ENCODE measurements around the gene HOXC10.

Gene HOXC10

DNA sequence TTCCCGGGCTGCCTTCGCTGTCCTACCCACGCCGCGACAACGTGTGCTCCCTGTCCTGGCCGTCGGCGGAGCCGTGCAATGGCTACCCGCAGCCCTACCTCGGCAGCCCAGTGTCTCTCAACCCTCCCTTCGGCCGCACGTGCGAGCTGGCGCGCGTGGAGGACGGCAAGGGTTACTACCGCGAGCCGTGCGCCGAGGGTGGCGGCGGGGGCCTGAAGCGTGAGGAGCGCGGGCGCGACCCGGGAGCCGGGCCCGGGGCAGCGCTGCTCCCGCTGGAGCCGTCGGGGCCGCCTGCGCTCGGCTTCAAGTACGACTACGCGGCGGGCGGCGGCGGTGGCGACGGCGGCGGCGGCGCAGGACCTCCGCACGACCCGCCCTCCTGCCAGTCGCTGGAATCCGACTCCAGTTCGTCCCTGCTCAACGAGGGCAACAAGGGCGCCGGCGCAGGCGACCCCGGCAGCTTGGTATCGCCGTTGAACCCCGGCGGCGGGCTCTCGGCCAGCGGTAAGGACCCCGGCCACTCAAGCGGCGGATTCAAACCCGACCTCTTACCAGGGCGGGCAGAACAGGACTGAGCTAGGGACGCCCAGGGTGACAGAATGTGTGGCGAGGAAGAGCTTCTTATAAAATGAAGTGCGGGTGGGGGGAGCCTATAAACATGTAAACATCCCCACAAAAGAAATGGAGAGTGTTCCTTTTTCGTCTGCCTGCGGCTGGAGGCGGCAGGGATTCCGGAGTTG is 29.7 kb upstream of the HOXC10 start:
- Mint-ChIP-seq H3K9me3 (no peaks in the 10 kb centered on the region), H3K4me1 (ENCODE audit: low read depth) (peaks cover 11% of the 10 kb centered on the region), H3K36me3 (ENCODE audit: low read depth) (peaks cover 5% of the 10 kb centered on the region), H3K27me3 (ENCODE audit: low read depth) (peaks cover 96% of the 10 kb centered on the region), H3K4me3 (no peak overlapping the region), H3K27ac (no peak overlapping the region)

DNA sequence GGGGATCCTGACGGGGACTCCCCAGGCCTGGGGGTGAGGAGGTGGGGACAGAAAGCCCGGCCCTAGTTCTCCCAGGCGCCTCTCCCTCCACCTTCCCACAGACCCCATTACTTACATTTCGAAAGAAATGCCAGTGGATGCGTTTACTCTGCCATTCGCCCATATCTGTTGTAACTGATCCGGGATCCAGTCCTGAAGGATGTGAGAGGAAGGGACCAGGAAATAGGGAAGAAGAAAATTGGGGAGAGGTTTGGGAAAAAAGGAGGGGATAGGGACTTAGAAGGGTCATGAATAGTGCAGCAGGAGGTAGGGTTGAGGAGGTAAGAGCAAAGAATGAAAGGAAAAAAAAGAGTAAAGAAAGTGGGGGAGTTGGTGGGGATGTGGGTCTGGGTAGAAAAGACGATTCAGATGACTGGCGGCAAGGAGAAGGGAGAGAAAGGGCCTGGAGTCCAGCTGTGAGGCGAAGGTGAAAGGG is 29.1 kb upstream of the HOXC10 start:
- no peak overlapping the region for H3K4me3 Mint-ChIP-seq
- no peaks in the 10 kb centered on the region for H3K9me3 Mint-ChIP-seq
- H3K4me1 Mint-ChIP-seq (ENCODE audit: low read depth) = peaks cover 14% of the 10 kb centered on the region
- peak overlapping the region; percentile 57 for H3K27ac Mint-ChIP-seq
- H3K36me3 Mint-ChIP-seq (ENCODE audit: low read depth) = peaks cover 7% of the 10 kb centered on the region
- peaks cover 95% of the 10 kb centered on the region for H3K27me3 Mint-ChIP-seq (ENCODE audit: low read depth)

DNA sequence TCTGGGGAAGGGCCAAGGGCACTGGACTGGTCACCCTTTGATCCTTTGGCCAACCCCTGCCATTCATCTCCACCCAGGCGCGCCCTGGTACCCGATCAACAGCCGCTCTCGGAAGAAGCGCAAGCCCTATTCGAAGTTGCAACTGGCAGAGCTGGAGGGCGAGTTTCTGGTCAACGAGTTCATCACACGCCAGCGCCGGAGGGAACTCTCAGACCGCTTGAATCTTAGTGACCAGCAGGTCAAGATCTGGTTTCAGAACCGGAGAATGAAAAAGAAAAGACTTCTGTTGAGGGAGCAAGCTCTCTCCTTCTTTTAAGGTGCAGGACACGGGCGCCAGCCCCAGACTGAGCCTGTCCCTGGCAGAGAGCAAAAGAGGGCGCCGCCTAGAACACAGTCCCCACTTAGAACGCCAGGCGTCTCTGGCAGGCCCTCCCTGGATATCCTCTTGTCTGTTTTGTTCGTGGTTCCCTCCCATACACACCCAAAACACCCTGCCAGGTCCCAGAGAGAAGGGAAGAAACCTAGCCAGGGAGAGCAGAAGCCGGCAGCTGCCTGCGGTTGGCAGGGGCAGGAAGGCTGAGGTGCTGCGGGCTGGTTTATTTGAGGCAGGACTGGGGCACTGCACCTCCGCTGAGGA is 28.6 kb upstream of the HOXC10 start:
- peaks cover 91% of the 10 kb centered on the region for H3K27me3 Mint-ChIP-seq (ENCODE audit: low read depth)
- H3K27ac Mint-ChIP-seq = peak overlapping the region; percentile 57
- no peaks in the 10 kb centered on the region for H3K9me3 Mint-ChIP-seq
- peaks cover 7% of the 10 kb centered on the region for H3K36me3 Mint-ChIP-seq (ENCODE audit: low read depth)
- peaks cover 11% of the 10 kb centered on the region for H3K4me1 Mint-ChIP-seq (ENCODE audit: low read depth)
- H3K4me3 Mint-ChIP-seq = no peak overlapping the region

DNA sequence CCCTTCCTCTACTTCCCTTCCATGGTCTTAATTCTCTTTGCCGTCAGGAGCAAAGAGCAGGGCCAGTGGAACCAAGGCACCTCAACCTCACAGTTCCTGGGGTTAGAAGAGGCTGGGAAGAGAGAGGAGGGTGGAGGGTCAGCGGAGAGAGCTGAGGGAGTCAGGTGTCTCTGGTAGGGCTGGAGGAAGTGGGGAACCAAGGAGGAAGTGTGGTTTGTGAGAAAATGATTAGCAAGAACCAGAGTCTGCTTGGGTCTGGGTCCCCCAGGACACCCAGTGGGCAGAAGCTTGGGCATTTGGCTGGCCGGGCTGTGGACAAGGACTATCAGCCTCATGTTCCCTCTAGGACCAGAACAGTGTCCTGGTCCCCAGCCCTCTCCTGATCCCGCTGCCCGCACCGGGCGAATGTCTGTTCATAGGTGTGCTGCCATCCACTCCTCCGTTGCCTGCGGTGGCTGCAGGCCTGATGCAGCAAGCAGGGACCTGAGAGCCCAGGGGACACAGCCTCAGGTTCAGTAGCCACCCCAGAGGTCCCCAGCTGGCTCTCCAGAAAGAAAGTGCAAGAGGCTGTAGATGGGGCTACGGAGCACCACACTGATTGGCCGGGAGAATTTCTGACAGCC is 27.9 kb upstream of the HOXC10 start:
- Mint-ChIP-seq H3K9me3 (no peaks in the 10 kb centered on the region), H3K27ac (no peak overlapping the region), H3K36me3 (ENCODE audit: low read depth) (peaks cover 7% of the 10 kb centered on the region), H3K4me3 (no peak overlapping the region), H3K27me3 (ENCODE audit: low read depth) (peaks cover 90% of the 10 kb centered on the region), H3K4me1 (ENCODE audit: low read depth) (peaks cover 11% of the 10 kb centered on the region)

DNA sequence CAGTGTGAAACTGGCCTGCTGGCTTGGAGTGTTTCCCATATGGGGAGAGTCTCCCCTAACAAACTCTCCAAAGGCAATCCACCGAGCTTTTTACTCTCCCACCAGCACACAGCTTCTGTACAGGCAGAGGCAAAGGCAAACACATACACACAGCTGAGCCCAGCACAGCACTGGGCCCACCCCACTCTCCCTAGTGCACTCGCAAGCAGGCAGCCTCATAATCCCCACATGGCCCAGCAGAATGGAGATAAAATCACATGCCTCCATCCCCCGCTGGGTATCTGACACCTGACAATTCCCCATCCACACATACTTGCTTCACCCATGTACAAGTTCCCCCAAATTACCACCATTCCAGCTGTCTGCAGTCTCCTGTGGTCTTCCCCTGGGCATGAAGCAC is 26.8 kb upstream of the HOXC10 start:
- Mint-ChIP-seq H3K4me3 (no peak overlapping the region), H3K36me3 (ENCODE audit: low read depth) (peaks cover 7% of the 10 kb centered on the region), H3K27me3 (ENCODE audit: low read depth) (peaks cover 90% of the 10 kb centered on the region), H3K9me3 (no peaks in the 10 kb centered on the region), H3K27ac (no peak overlapping the region), H3K4me1 (ENCODE audit: low read depth) (peaks cover 11% of the 10 kb centered on the region)

DNA sequence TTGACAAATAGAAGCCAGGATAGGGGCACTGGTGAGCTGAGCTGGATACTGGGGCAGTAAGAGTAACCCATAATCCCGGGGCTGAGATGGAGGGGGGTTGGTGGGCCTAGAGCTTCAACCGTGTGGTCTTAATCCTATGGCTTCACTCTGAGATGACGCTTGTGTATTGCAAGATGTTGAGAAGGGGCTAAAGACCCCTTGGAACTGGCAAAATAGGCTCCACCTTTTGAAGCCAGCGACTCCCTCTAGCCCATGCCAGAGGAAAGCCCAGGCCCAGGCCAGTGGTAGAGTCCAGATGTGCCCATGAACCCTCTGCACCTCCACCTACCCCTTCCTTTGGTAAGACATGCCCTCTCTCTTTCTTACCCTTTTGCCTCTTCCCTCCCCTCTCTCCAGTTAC is 25.6 kb upstream of the HOXC10 start:
- Mint-ChIP-seq H3K4me3 (no peak overlapping the region), H3K27ac (no peak overlapping the region), H3K4me1 (ENCODE audit: low read depth) (peaks cover 14% of the 10 kb centered on the region)

DNA sequence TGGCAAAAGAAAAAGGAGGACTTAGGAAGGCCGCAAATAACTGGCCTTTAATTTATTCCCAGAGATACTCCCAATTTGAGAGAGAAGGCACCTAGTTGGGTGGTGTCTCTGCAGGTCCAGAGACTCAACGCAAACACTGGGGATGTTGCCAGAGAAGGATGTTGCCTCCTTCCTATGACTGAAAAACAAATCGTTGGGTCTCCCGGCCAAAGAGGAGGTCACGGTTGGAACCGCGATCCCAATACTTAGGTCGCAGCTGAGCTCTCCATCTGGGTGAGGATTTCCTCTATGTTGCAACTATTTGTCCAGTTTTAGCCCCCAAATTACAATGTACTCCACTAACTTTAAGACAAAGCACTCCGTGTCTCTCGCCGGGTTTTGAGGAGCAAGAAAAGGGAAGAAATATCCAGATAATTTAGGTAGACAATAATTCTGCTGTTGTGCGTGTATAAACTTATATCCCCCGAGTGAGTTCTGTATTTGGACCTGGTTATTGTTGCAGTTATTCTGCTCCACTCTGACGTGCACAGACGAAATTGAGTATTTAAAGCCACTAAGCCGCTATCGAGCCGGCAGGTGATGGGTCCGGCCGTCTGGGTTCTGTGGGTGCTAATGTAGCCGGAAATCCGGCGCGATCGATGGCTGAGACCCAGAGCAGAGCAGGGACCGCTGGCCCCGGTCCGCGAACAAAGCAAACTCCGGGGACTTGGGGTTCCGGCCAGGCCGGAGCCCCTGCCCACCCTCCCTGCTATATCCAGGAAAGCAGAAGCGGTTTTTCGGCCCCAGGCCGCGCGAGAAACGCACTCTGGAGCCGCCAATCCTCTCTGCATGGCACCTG is 24.5 kb upstream of the HOXC10 start:
- H3K4me1 Mint-ChIP-seq (ENCODE audit: low read depth) = peaks cover 19% of the 10 kb centered on the region
- H3K36me3 Mint-ChIP-seq (ENCODE audit: low read depth) = peaks cover 5% of the 10 kb centered on the region

More for the DNA sequence above, 25.6 kb upstream of the HOXC10 start:
- no peaks in the 10 kb centered on the region for H3K9me3 Mint-ChIP-seq
- H3K27me3 Mint-ChIP-seq (ENCODE audit: low read depth) = peaks cover 90% of the 10 kb centered on the region
- H3K36me3 Mint-ChIP-seq (ENCODE audit: low read depth) = peaks cover 5% of the 10 kb centered on the region

DNA sequence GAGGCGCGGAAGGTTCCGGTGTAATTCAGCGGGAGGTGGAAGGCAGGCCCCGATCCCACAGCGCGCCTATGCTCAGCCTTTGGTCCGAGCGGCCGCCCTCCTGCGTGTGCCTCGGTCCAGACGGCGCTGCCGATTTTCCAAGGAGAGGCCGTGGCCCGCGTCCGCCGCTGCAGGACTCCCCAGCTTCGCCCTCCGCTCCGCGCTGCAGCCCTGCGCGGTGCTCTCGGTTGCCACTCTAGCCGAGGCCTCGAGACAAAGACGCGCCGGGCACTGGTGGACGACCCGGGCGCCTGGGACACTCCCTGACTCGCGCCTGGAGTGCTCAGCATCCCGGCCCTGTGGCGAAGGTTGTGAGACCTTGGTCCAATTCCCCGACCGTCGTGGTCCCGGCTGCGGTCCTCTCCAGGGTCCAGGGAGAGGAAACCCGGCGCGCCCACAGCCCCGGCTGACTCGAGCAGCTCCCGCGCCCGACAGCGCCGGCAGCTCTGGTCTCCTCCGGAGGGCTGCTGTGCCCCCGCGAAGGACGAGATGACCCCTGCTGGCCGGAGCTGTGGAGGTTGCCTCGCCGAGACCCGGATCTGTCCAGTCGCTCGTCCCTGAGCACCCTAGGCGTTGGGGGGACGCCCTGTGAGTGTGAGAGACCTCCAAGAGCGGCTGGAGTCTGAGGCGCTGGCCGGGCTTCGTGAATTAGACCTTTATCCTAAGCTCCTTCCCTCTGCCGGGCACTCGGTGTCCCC is 23.8 kb upstream of the HOXC10 start:
- Mint-ChIP-seq H3K4me1 (ENCODE audit: low read depth) (peaks cover 17% of the 10 kb centered on the region), H3K36me3 (ENCODE audit: low read depth) (peaks cover 5% of the 10 kb centered on the region), H3K27ac (no peak overlapping the region), H3K4me3 (no peak overlapping the region), H3K27me3 (ENCODE audit: low read depth) (peaks cover 92% of the 10 kb centered on the region), H3K9me3 (no peaks in the 10 kb centered on the region)

More for the DNA sequence above, 24.5 kb upstream of the HOXC10 start:
- H3K27me3 Mint-ChIP-seq (ENCODE audit: low read depth) = peaks cover 92% of the 10 kb centered on the region
- no peak overlapping the region for H3K4me3 Mint-ChIP-seq
- H3K27ac Mint-ChIP-seq = peak overlapping the region; percentile 81
- H3K9me3 Mint-ChIP-seq = no peaks in the 10 kb centered on the region

DNA sequence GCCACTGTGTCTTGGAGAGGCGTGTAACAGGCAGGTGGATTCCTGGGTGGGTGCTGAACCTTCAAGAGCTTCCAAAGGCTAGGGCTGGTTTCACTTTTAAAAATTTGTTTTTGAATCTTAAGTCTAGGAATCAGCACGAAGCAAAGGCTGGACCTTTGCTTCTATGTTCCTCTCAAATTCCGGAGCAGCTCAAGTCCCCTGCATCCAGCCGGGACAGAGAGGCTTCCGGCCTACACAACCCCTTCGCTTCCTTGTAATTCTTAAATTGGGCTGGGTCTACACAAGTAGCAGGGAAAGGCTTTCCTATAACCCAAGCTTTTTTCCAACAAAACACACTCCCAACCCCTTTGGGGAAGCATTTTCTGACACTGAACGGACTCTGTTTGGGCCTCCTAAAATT is 21.9 kb upstream of the HOXC10 start:
- Mint-ChIP-seq H3K27me3 (ENCODE audit: low read depth) (peaks cover 92% of the 10 kb centered on the region), H3K4me1 (ENCODE audit: low read depth) (peaks cover 21% of the 10 kb centered on the region), H3K9me3 (no peaks in the 10 kb centered on the region), H3K27ac (peak overlapping the region; percentile 41), H3K4me3 (no peak overlapping the region), H3K36me3 (ENCODE audit: low read depth) (peaks cover 8% of the 10 kb centered on the region)

DNA sequence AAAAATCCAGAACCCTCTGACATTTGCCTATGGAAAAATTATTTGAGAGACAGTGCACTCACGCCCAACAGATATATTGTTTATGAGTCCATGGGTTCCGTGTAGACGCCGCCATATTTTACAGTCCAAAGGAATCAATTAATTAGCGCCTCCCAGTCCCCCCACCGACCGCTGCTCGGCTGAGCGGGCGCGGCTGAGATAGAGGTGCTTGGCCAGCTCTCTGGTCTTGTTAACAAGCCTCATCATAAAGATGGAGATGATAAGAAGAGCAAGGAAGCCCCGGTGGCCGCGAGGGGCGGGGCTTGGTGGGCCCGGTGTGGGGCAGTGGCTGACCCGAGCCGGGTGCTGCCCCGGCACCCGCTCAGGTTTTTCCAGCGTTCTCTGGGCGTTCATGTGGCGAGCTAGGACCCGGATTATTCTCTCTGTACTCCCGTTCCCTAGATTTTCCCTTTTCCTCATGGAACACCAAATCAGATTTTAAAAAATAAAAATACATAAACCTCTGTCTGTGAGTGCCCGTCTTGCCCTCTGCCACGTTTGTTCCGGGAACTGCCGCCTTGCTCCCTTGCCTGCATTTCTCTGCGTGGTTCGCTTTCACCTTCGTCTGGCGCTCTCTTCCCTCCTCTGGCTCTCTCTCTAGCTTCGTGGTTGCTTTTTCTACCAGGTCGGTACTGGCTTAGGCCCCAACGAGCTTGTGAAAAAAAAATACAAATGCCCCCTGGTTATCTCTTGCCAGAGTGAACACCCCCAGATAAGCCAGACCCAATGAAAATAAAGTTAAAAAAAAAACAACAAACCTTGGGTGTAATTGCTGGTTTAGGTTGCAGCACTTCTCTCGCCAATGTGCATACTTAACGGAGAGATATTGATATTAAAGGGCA is 21.3 kb upstream of the HOXC10 start:
- H3K36me3 Mint-ChIP-seq (ENCODE audit: low read depth) = peaks cover 8% of the 10 kb centered on the region
- no peak overlapping the region for H3K4me3 Mint-ChIP-seq
- H3K9me3 Mint-ChIP-seq = no peaks in the 10 kb centered on the region
- H3K27ac Mint-ChIP-seq = peak overlapping the region; percentile 41
- peaks cover 21% of the 10 kb centered on the region for H3K4me1 Mint-ChIP-seq (ENCODE audit: low read depth)
- peaks cover 92% of the 10 kb centered on the region for H3K27me3 Mint-ChIP-seq (ENCODE audit: low read depth)

DNA sequence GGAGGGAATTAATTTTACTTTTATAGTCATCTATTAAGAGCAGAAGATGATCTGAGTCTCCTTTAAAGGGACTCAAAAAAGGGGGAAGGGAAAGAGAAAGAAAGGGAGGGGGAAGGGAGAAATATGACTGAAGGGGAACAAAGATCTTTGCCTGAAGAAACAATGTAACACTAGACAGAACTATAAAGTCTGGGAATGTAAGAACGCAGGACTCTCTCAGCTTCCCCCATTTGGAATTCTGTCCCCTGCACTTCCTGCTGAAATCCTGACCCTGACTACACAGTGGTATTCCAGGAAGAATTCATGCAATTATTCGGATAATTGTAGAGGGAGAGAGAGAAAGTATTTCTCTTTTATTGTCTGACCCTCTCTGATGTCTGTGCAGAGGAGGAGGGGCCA is 20.6 kb upstream of the HOXC10 start:
- no peak overlapping the region for H3K4me3 Mint-ChIP-seq
- peaks cover 92% of the 10 kb centered on the region for H3K27me3 Mint-ChIP-seq (ENCODE audit: low read depth)
- H3K27ac Mint-ChIP-seq = peak overlapping the region; percentile 19
- peaks cover 8% of the 10 kb centered on the region for H3K36me3 Mint-ChIP-seq (ENCODE audit: low read depth)
- H3K4me1 Mint-ChIP-seq (ENCODE audit: low read depth) = peaks cover 21% of the 10 kb centered on the region
- no peaks in the 10 kb centered on the region for H3K9me3 Mint-ChIP-seq

DNA sequence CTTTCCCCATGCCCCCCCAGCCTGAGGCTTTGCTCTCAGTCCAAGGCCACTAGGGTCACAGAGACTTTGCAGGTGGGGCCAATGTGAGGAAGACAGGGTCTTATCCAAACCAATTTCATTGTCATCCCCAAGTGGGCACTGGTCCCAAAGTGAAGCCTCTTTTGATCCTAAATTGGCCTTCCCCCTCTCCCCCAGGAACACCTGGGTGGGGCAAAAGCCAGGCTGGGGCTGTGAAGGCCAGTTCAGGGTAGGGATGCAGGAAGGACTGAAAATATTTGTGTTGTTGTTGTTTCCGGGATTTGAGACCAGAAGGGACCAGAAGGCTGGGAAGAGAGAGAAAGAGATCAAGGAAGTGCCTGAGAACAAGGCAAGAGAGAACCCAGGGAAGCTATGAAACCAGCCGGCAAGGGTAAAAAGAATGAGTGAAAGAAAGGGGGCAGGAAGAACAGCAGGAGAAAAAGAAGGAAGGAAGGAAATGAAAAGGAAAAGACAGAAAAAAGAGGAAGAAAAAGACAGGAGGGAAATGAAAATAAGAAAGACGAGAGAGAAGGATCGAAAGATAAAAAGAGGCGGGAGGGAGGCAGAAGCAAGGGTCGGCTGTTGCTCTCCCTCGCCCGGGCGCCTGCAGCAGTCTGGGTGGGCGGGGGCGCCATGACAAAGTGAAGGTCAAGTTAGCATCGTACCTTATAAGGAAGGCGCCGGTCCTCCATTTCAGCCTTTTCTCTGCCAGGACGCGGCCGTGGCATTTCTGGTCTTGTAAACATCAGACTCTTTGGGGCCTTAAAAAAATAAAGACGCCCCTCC is 19.5 kb upstream of the HOXC10 start:
- peak overlapping the region; percentile 4 for H3K4me3 Mint-ChIP-seq
- H3K36me3 Mint-ChIP-seq (ENCODE audit: low read depth) = peaks cover 3% of the 10 kb centered on the region
- no peaks in the 10 kb centered on the region for H3K9me3 Mint-ChIP-seq
- peaks cover 92% of the 10 kb centered on the region for H3K27me3 Mint-ChIP-seq (ENCODE audit: low read depth)
- peak overlapping the region; percentile 78 for H3K27ac Mint-ChIP-seq
- peaks cover 18% of the 10 kb centered on the region for H3K4me1 Mint-ChIP-seq (ENCODE audit: low read depth)
